GM23248 (cell line): Measurements from ENCODE around the gene INTS7. TPM values are rescaled to one million over a fixed set of nuclear protein-coding genes. Genes with fewer than 3 reads are reported as not detected.

Experiments used
- DNase-seq: peaks from one replicate; pipeline ENCODE4 v3.0.0-alpha.2; 2015
- H2AFZ ChIP-seq: fragments of 200-600 bp; sonication (generic); 2 replicates; pipeline ENCODE4 v1.6.1; 2016; ENCODE audit warnings: antibody characterized with exemption
- H3F3A ChIP-seq: fragments of 200-600 bp; sonication (generic); 2 replicates; pipeline ENCODE4 v1.6.1; 2016; ENCODE audit warnings: mild to moderate bottlenecking, antibody characterized with exemption, mixed run types; ENCODE audit not compliant: insufficient read depth
- H3K27ac ChIP-seq: fragments of 200-600 bp; sonication (generic); 2 replicates; pipeline ENCODE4 v1.5.1; 2016; ENCODE audit warnings: mild to moderate bottlenecking
- H3K27me3 ChIP-seq: fragments of 200-600 bp; sonication (generic); replicated peaks from 2 replicates; pipeline ENCODE4 v1.6.1; 2016; ENCODE audit warnings: mild to moderate bottlenecking; ENCODE audit not compliant: insufficient read depth
- H3K36me3 ChIP-seq: fragments of 200-600 bp; sonication (generic); 2 replicates; pipeline ENCODE4 v1.6.1; 2016; ENCODE audit warnings: low read depth, mild to moderate bottlenecking
- H3K4me1 ChIP-seq: fragments of 200-600 bp; sonication (generic); 2 replicates; pipeline ENCODE4 v1.6.1; 2016; ENCODE audit warnings: mild to moderate bottlenecking; ENCODE audit not compliant: insufficient read depth
- H3K4me2 ChIP-seq: fragments of 200-600 bp; sonication (generic); one replicate; pipeline ENCODE4 v1.6.1; 2016; ENCODE audit warnings: mild to moderate bottlenecking; ENCODE audit not compliant: unreplicated experiment
- H3K4me3 ChIP-seq: fragments of 200-600 bp; sonication (generic); 2 replicates; pipeline ENCODE4 v1.5.1; 2016; ENCODE audit warnings: mild to moderate bottlenecking
- H3K79me2 ChIP-seq: fragments of 200-600 bp; sonication (generic); 2 replicates; pipeline ENCODE4 v1.6.1; 2016; ENCODE audit warnings: mild to moderate bottlenecking; ENCODE audit not compliant: insufficient read depth
- H3K9ac ChIP-seq: fragments of 200-600 bp; sonication (generic); 2 replicates; pipeline ENCODE4 v1.6.1; 2016; ENCODE audit warnings: mild to moderate bottlenecking
- H3K9me2 ChIP-seq: fragments of 200-600 bp; sonication (generic); 2 replicates; pipeline ENCODE4 v1.6.1; 2016; ENCODE audit warnings: mixed run types, mild to moderate bottlenecking, moderate library complexity; ENCODE audit not compliant: insufficient read depth
- H3K9me3 ChIP-seq: fragments of 200-600 bp; sonication (generic); one replicate; pipeline ENCODE4 v1.6.1; 2017; ENCODE audit warnings: low read depth
- H4K20me1 ChIP-seq: fragments of 200-600 bp; sonication (generic); 2 replicates; pipeline ENCODE4 v1.6.0; 2016; ENCODE audit not compliant: insufficient read depth
- EZH2 ChIP-seq: fragments of 200-600 bp; sonication (generic); IDR thresholded peaks from 2 replicates; pipeline ENCODE4 v1.6.1; 2018; ENCODE audit warnings: antibody characterized with exemption, mild to moderate bottlenecking; ENCODE audit not compliant: insufficient read depth, poor library complexity, severe bottlenecking
- EZH2phosphoT487 ChIP-seq: fragments of 200-600 bp; sonication (generic); IDR thresholded peaks from 2 replicates; pipeline ENCODE4 v1.6.1; 2018; ENCODE audit warnings: antibody characterized with exemption, moderate library complexity, mild to moderate bottlenecking, low read depth; ENCODE audit not compliant: insufficient read depth
- WGBS, 2 experiments: methylation state at CpG; one replicate each; pipeline ENCODE4 v1.1.6; 2015 to 2017; ENCODE audit warnings: low lambda C conversion rate in 2 of 2, low coverage in 1 of 2; ENCODE audit errors: missing lambda C conversion rate in 2 of 2; 5-methylcytosine and 5-hydroxymethylcytosine counted together
- in situ Hi-C: fragments of 300-500 bp; cut with MboI; formaldehyde crosslinking; loops from 2 replicates; pipeline ENCODE4 v1.15.0; 2020
- polyA plus RNA-seq: library from polyadenylated mRNA; unstranded; fragments of >200 nt; fragmentation: Nextera tagmentation; extraction: Ambion mirVana; gene quantifications from 2 replicates; pipeline ENCODE4 v1.2.1, GENCODE V29; 2016
- total RNA-seq: library from RNA; depleted of rRNA; stranded (reverse); fragments of >200 nt; shearing (Covaris generic); gene quantifications from 2 replicates; pipeline ENCODE4 v1.2.3, GENCODE V29; 2014

INTS7 gene
- total and polyA plus RNA-seq, 2 experiments from 2014 or later: 9.8 to 12.1 TPM

- Histone ChIP-seq H3K4me1 (peaks cover 29% of the 10 kb centered on the region), H3K36me3 (no peaks in the 10 kb centered on the region), H3K9ac (no peak overlapping the region), H4K20me1 (no peaks in the 10 kb centered on the region), H2AFZ (no peak overlapping the region), H3K4me3 (no peak overlapping the region), H3K4me2 (no peak overlapping the region), H3K9me3 (no peaks in the 10 kb centered on the region), H3K79me2 (no peaks in the 10 kb centered on the region), H3K27ac (no peak overlapping the region), H3K27me3 (peaks cover 13% of the 10 kb centered on the region; the same call in 1 of the 2 replicates), H3K9me2 (no peaks in the 10 kb centered on the region), H3F3A (peaks cover 8% of the 10 kb centered on the region)
- no peak for DNase-seq
- WGBS, 2 experiments: 45 to 47% methylated on average over 2 of the region's 2 CpGs
- in situ Hi-C loops: no loop called here
- TF ChIP-seq EZH2phosphoT487 (no peak), EZH2 (no peak)
Measured at GRCh38 chr1:211915924-211916323, 119.4 kb downstream of the INTS7 start.

DNA sequence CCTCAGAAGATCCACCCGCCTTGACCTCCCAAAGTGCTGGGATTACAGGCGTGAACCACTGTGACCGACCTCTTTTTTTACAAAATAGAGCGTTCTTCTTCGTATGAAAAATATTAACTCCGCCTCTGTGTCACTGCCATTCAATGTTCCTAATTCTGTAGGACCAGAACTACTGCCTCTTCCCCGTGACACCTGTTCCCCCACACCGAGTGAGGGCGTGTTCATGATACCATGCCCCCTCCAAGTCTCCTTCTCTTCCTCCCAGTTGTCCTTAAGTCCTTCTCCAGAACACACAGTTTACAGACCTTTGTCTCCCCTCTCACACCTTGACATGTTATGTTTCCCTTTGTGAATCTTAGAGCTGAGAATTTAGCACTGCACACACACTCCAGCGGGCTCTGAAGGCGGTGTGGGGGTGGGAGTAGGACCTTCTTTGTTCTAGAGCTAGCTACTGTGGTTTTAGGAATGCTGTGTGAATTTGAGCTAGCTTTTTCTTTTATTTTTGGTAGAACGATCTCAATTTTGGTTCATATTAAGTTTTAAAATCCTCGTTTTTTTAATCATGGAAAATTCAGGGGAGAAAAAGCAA is 122.4 kb downstream of the INTS7 start:
- Histone ChIP-seq H2AFZ (no peak overlapping the region), H3K9me2 (no peaks in the 10 kb centered on the region), H3K9me3 (no peaks in the 10 kb centered on the region), H3K27ac (no peak overlapping the region), H3K36me3 (no peaks in the 10 kb centered on the region), H4K20me1 (no peaks in the 10 kb centered on the region), H3K9ac (no peak overlapping the region), H3K4me1 (peaks cover 6% of the 10 kb centered on the region; the same call in 1 of the 2 replicates), H3K4me2 (no peak overlapping the region), H3F3A (no peaks in the 10 kb centered on the region), H3K4me3 (no peak overlapping the region), H3K27me3 (peaks cover 29% of the 10 kb centered on the region), H3K79me2 (no peaks in the 10 kb centered on the region)
- DNase-seq: no peak
- in situ Hi-C loops: no loop called here
- 80 to 84% methylated on average over 13 of the region's 13 CpGs for WGBS, 2 experiments
- TF ChIP-seq EZH2phosphoT487 (no peak), EZH2 (no peak)

- no peaks in the 10 kb centered on the region for H3K79me2 ChIP-seq
- in situ Hi-C loops: no loop called here
- 73 to 78% methylated on average over 1 of the region's 1 CpG for WGBS, 2 experiments
- H3K9me3 ChIP-seq: no peaks in the 10 kb centered on the region
- TF ChIP-seq EZH2: no peak
- no peak for TF ChIP-seq EZH2phosphoT487
- peaks cover 32% of the 10 kb centered on the region for H3K27me3 ChIP-seq
- H3K4me3 ChIP-seq: no peak overlapping the region
- no peaks in the 10 kb centered on the region for H3K36me3 ChIP-seq
- H4K20me1 ChIP-seq: no peaks in the 10 kb centered on the region
- no peak overlapping the region for H3K4me2 ChIP-seq
- no peaks in the 10 kb centered on the region for H3K9me2 ChIP-seq
- no peaks in the 10 kb centered on the region for H3K4me1 ChIP-seq
- no peak for DNase-seq
- no peak overlapping the region for H3K27ac ChIP-seq
- no peak overlapping the region for H3K9ac ChIP-seq
- H3F3A ChIP-seq: no peaks in the 10 kb centered on the region
- H2AFZ ChIP-seq: no peak overlapping the region
Measured at GRCh38 chr1:211912038-211912437, 123.3 kb downstream of the INTS7 start.

DNA sequence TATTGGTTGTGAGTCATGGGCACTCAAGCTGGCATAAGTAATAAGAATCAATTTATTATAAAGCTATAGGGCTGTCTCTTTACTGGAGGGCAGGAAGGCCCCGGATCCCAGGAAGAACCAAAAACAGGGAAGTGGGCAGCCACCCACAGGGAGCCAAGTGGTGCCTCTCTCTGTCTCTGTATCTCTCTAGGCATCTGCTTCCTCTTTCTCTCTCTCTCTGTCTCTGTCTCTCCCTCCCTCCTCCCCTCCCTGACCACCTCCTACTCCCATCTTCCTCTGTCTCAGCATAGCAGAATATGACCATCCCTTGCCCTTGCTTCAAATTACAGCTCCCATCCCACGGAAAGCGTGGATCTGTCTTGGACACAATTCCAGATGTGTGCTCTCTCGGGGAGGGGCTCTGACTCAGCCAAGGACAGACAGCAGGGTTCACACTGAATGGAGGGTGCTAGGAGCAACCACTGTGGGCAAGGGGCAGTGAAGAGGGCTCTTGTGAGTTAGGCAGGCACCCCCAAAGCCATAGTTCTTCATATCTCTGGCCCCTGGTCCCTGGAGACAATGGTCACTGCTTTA is 124.4 kb downstream of the INTS7 start:
- Histone ChIP-seq H2AFZ (no peak overlapping the region), H3K27me3 (peaks cover 29% of the 10 kb centered on the region), H3K36me3 (no peaks in the 10 kb centered on the region), H3K79me2 (no peaks in the 10 kb centered on the region), H3K27ac (no peak overlapping the region), H3K9ac (no peak overlapping the region), H3K4me3 (no peak overlapping the region), H3K4me1 (no peaks in the 10 kb centered on the region), H3K4me2 (no peak overlapping the region), H3K9me3 (no peaks in the 10 kb centered on the region), H3F3A (no peaks in the 10 kb centered on the region), H3K9me2 (no peaks in the 10 kb centered on the region), H4K20me1 (no peaks in the 10 kb centered on the region)
- 14 to 30% methylated on average over 4 of the region's 4 CpGs for WGBS, 2 experiments
- TF ChIP-seq EZH2phosphoT487 (no peak), EZH2 (no peak)
- peak; percentile 32 for DNase-seq
- in situ Hi-C loops: no loop called here
